Cardiac septum (tissue), 1 donor: ENCODE data around the gene ELFN2. TPM values are rescaled to one million over a fixed set of nuclear protein-coding genes. Genes with fewer than 3 reads are reported as not detected.

ENCODE experiments used
- DNase-seq: peaks from one replicate; pipeline ENCODE4 v3.0.0-alpha.2; 2020; ENCODE audit warnings: low spot score
- intact Hi-C: fragments of 100-400 bp; cut with DNase I; formaldehyde crosslinking; loops from one replicate; pipeline ENCODE4 v1.14.0; 2022
- total RNA-seq: library from RNA; stranded (reverse); fragmentation: NEBNext Ultra II Directional; extraction: Animal tissue kit (Norgen Biotek cat#: 25700); gene quantifications from one replicate; pipeline ENCODE4 v1.2.1, GENCODE V29; 2021
- donor health status: DM: no; HTN: no; CAD: no.

ELFN2 gene
- total RNA-seq, 1 donor from 2014 or later: 0.03 TPM

- intact Hi-C loops: loop anchor here (2.0 kb wide), 1 partner anchor 140 kb away; no protein-coding TSS in a partner anchor
- DNase-seq: peak; percentile 88
Observed at GRCh38 chr22:37457093-37457893, 30.0 kb upstream of the ELFN2 start.

GRCh38 chr22:37456346-37456745, 29.1 kb upstream of the ELFN2 start:
- no peak for DNase-seq
- intact Hi-C loops: loop anchor here (2.0 kb wide), 1 partner anchor 140 kb away; no protein-coding TSS in a partner anchor

GRCh38 chr22:37455896-37456295, 28.6 kb upstream of the ELFN2 start:
- no peak for DNase-seq
- intact Hi-C loops: loop anchor here (2.0 kb wide), 1 partner anchor 139 kb away; no protein-coding TSS in a partner anchor

- no peak for DNase-seq
- intact Hi-C loops: no loop called here
Observed at GRCh38 chr22:37454857-37455686, 27.8 kb upstream of the ELFN2 start.

GRCh38 chr22:37453696-37454095, 26.4 kb upstream of the ELFN2 start:
- no peak for DNase-seq
- intact Hi-C loops: no loop called here

GRCh38 chr22:37451218-37451617, 23.9 kb upstream of the ELFN2 start:
- DNase-seq: no peak
- intact Hi-C loops: no loop called here

GRCh38 chr22:37449331-37450001, 22.2 kb upstream of the ELFN2 start:
- intact Hi-C loops: no loop called here
- no peak for DNase-seq

GRCh38 chr22:37448516-37449127, 21.3 kb upstream of the ELFN2 start:
- intact Hi-C loops: no loop called here
- no peak for DNase-seq

- no peak for DNase-seq
- intact Hi-C loops: no loop called here
Observed at GRCh38 chr22:37445501-37445900, 18.2 kb upstream of the ELFN2 start.

- no peak for DNase-seq
- intact Hi-C loops: no loop called here
Observed at GRCh38 chr22:37443977-37444376, 16.7 kb upstream of the ELFN2 start.

- no peak for DNase-seq
- intact Hi-C loops: no loop called here
Observed at GRCh38 chr22:37443086-37443485, 15.8 kb upstream of the ELFN2 start.

- intact Hi-C loops: no loop called here
- DNase-seq: no peak
Observed at GRCh38 chr22:37442537-37442936, 15.3 kb upstream of the ELFN2 start.

- no peak for DNase-seq
- intact Hi-C loops: no loop called here
Observed at GRCh38 chr22:37442135-37442534, 14.9 kb upstream of the ELFN2 start.

GRCh38 chr22:37440875-37441274, 13.6 kb upstream of the ELFN2 start:
- no peak for DNase-seq
- intact Hi-C loops: no loop called here

- no peak for DNase-seq
- intact Hi-C loops: no loop called here
Observed at GRCh38 chr22:37439347-37439746, 12.1 kb upstream of the ELFN2 start.

GRCh38 chr22:37435970-37436603, 8.8 kb upstream of the ELFN2 start:
- DNase-seq: no peak
- intact Hi-C loops: no loop called here

- DNase-seq: no peak
- intact Hi-C loops: no loop called here
Observed at GRCh38 chr22:37433786-37434185, 6.5 kb upstream of the ELFN2 start.

GRCh38 chr22:37432708-37433054, 5.4 kb upstream of the ELFN2 start:
- no peak for DNase-seq
- intact Hi-C loops: no loop called here
